Calu3 (cell line): ENCODE data around the gene SSX2IP. TPM values are rescaled to one million over a fixed set of nuclear protein-coding genes. Genes with fewer than 3 reads are reported as not detected.

Experiments used
- BruUV-seq: library from RNA; stranded (reverse); fragments of 400-500 nt; replicated peaks from 2 replicates; lab custom pipeline; 2021; lab: Mats Ljungman, UMichigan
- CTCF ChIA-PET: fragments of 300-600 bp; sonication (Branson Sonifier 250); formaldehyde crosslinking; loops from one replicate; lab custom pipeline; 2022; ENCODE audit warnings: antibody characterized with exemption; lab: Charles Lee
- DNase-seq: peaks from one replicate; pipeline ENCODE4 v3.0.0; 2022
- H3K27ac Mint-ChIP-seq: one replicate; pipeline ENCODE4 v1.8.0; 2022; ENCODE audit warnings: mixed read lengths; ENCODE audit not compliant: unreplicated experiment
- H3K27me3 Mint-ChIP-seq: one replicate; pipeline ENCODE4 v1.8.0; 2022; ENCODE audit warnings: mixed read lengths; ENCODE audit not compliant: unreplicated experiment
- H3K36me3 Mint-ChIP-seq: one replicate; pipeline ENCODE4 v1.8.0; 2022; ENCODE audit warnings: mild to moderate bottlenecking, moderate library complexity, mixed read lengths; ENCODE audit not compliant: insufficient read depth, unreplicated experiment
- H3K4me1 Mint-ChIP-seq: one replicate; pipeline ENCODE4 v1.8.0; 2022; ENCODE audit warnings: mild to moderate bottlenecking, low read depth, mixed read lengths; ENCODE audit not compliant: unreplicated experiment
- H3K4me3 Mint-ChIP-seq: one replicate; pipeline ENCODE4 v1.8.0; 2022; ENCODE audit warnings: mild to moderate bottlenecking, low read depth, moderate library complexity, mixed read lengths; ENCODE audit not compliant: unreplicated experiment
- H3K9me3 Mint-ChIP-seq: one replicate; pipeline ENCODE4 v1.8.0; 2022; ENCODE audit warnings: low read depth, mixed read lengths; ENCODE audit not compliant: unreplicated experiment
- CTCF ChIP-seq: fragments of 200-600 bp; IDR thresholded peaks from one replicate; pipeline ENCODE4 v1.8.0; 2022; ENCODE audit warnings: antibody characterized with exemption; ENCODE audit not compliant: unreplicated experiment
- intact Hi-C: fragments of 100-400 bp; cut with micrococcal nuclease; formaldehyde crosslinking; loops from one replicate; pipeline ENCODE4 v1.10.0; 2022; ENCODE audit not compliant: unreplicated experiment
- total RNA-seq: library from RNA; stranded (reverse); gene quantifications from 2 replicates; pipeline ENCODE4 v1.2.3, GENCODE V29; 2022

Gene SSX2IP
- total RNA-seq, 1 experiment from 2014 or later, result 28.0 TPM

GRCh38 chr1:84603223-84603622 lies 87.0 kb downstream of the SSX2IP start:
- peaks cover 29% of the 10 kb centered on the region for H3K4me1 Mint-ChIP-seq
- no peak for TF ChIP-seq CTCF
- intact Hi-C loops, result loop anchor here (5.0 kb wide), 2 partner anchors 161 to 461 kb away; partner anchors contain the start of gene PRKACB
- H3K4me3 Mint-ChIP-seq, result peak overlapping the region; percentile 60
- no peaks in the 10 kb centered on the region for H3K27me3 Mint-ChIP-seq
- DNase-seq, result no peak
- H3K27ac Mint-ChIP-seq, result no peak overlapping the region
- BruUV-seq, result no TSS peak
- CTCF ChIA-PET, result interaction anchor here (0.8 to 3.6 kb wide), 3 partner anchors 17 to 161 kb away, joined by 3 to 10 read pairs (median 3); partner anchors contain the start of genes GNG5 and SPATA1
- no peaks in the 10 kb centered on the region for H3K36me3 Mint-ChIP-seq
- peaks cover 12% of the 10 kb centered on the region for H3K9me3 Mint-ChIP-seq

GRCh38 chr1:84600796-84601195 lies 89.5 kb downstream of the SSX2IP start:
- no peak for TF ChIP-seq CTCF
- intact Hi-C loops, result loop anchor here (5.0 kb wide), 2 partner anchors 158 to 458 kb away; partner anchors contain the start of gene PRKACB
- Mint-ChIP-seq H3K27ac (no peak overlapping the region), H3K27me3 (no peaks in the 10 kb centered on the region), H3K4me1 (peaks cover 29% of the 10 kb centered on the region), H3K36me3 (no peaks in the 10 kb centered on the region), H3K9me3 (peaks cover 5% of the 10 kb centered on the region), H3K4me3 (no peak overlapping the region)
- DNase-seq, result no peak
- BruUV-seq, result no TSS peak
- CTCF ChIA-PET, result no interaction called here

GRCh38 chr1:84598846-84599741 lies 91.2 kb downstream of the SSX2IP start:
- no peak for DNase-seq
- intact Hi-C loops, result no loop called here

GRCh38 chr1:84598418-84598817 lies 91.8 kb downstream of the SSX2IP start:
- intact Hi-C loops, result no loop called here
- Mint-ChIP-seq H3K4me3 (no peak overlapping the region), H3K27me3 (no peaks in the 10 kb centered on the region), H3K4me1 (peaks cover 15% of the 10 kb centered on the region), H3K9me3 (peaks cover 3% of the 10 kb centered on the region), H3K27ac (no peak overlapping the region), H3K36me3 (no peaks in the 10 kb centered on the region)
- no peak for TF ChIP-seq CTCF
- DNase-seq, result no peak
- CTCF ChIA-PET, result no interaction called here
- BruUV-seq, result no TSS peak

More at GRCh38 chr1:84598846-84599741, 91.2 kb downstream of the SSX2IP start:
- H3K4me3 Mint-ChIP-seq, result no peak overlapping the region
- BruUV-seq, result no TSS peak
- no peak overlapping the region for H3K27ac Mint-ChIP-seq
- CTCF ChIA-PET, result no interaction called here
- H3K4me1 Mint-ChIP-seq, result peaks cover 21% of the 10 kb centered on the region
- no peaks in the 10 kb centered on the region for H3K36me3 Mint-ChIP-seq
- no peaks in the 10 kb centered on the region for H3K27me3 Mint-ChIP-seq
- peaks cover 3% of the 10 kb centered on the region for H3K9me3 Mint-ChIP-seq
- TF ChIP-seq CTCF, result no peak
